H1 (cell line): Measurements from ENCODE around the gene SUGP2. TPM values are rescaled to one million over a fixed set of nuclear protein-coding genes. Genes with fewer than 3 reads are reported as not detected.

ENCODE experiments used
- CHD2 ChIP-seq: IDR thresholded peaks from 2 replicates; pipeline ENCODE4 v1.6.1; 2012; ENCODE audit warnings: low read length, improper control_type of control experiment
- CHD7 ChIP-seq: fragments of 300-600 bp; sonication (generic); IDR thresholded peaks from 2 replicates; pipeline ENCODE4 v1.7.1; 2012; ENCODE audit warnings: low read length, moderate library complexity, mild to moderate bottlenecking, inconsistent platforms; ENCODE audit not compliant: insufficient replicate concordance
- polyA plus RNA-seq, 7 experiments: library from polyadenylated mRNA; depleted of rRNA in 3 of 7; stranded (reverse) in 5 of 7; unstranded in 2 of 7; fragments of >200 nt in 5 of 7; fragments of 200-250 nt in 2 of 7; gene quantifications; 1 replicate in 5 of 7; 2 replicates in 1 of 7; 4 replicates in 1 of 7; pipeline versions ENCODE4 v1.2.1 to v1.2.3, GENCODE V29; 2011 to 2013; ENCODE audit warnings: missing spikeins in 2 of 7, mixed read lengths in 2 of 7
- total RNA-seq: library from RNA; stranded (reverse); fragmentation: NEBNext Ultra II Directional; extraction: Animal tissue kit (Norgen Biotek cat#: 25700); gene quantifications from 2 replicates; pipeline ENCODE4 v1.2.1, GENCODE V29; 2021

The SUGP2 gene
- total and polyA plus RNA-seq, 2 of the 8 experiments (the other 6 are each of a cell fraction or from before 2014, with no cell fraction given) = 57.7 to 114 TPM

- TF ChIP-seq CHD7 (no peak), CHD2 (no peak)
Measured at GRCh38 chr19:18941628-18942354, 91.5 kb downstream of the SUGP2 start (continued).
